H1 (cell line): ENCODE measurements around the gene CPA3. TPM values are rescaled to one million over a fixed set of nuclear protein-coding genes. Genes with fewer than 3 reads are reported as not detected.

Source experiments
- CTCF ChIA-PET: fragments of 300-600 bp; sonication (Branson Sonifier 250); formaldehyde crosslinking; loops from one replicate; lab custom pipeline; 2021; ENCODE audit not compliant: partially characterized antibody; lab: Charles Lee
- POLR2A ChIA-PET: fragments of 300-600 bp; sonication (Branson Sonifier 250); formaldehyde crosslinking; loops from one replicate; lab custom pipeline; 2021; ENCODE audit warnings: inconsistent platforms; ENCODE audit not compliant: partially characterized antibody; lab: Charles Lee
- DNase-seq, 2 experiments: peaks; one replicate each; pipeline versions ENCODE4 v3.0.0 to v3.0.0-alpha.2; 2010 to 2022; ENCODE audit warnings: low spot score in 2 of 2, low read depth in 1 of 2, mixed read lengths in 1 of 2
- FAIRE-seq: peaks from 2 replicates; lab custom pipeline; 2011; peaks lifted over from hg19 to GRCh38; lab: Jason Lieb, UNC
- H2AFZ ChIP-seq: 2 replicates; pipeline ENCODE4 v1.8.1; 2012; ENCODE audit warnings: low read length, inconsistent platforms
- H2AK5ac ChIP-seq: 2 replicates; pipeline ENCODE4 v1.6.1; 2013; ENCODE audit warnings: low read depth, low read length
- H2BK120ac ChIP-seq: replicated peaks from 2 replicates; pipeline ENCODE3; 2013; ENCODE audit warnings: low read depth, low read length, inconsistent platforms
- H2BK12ac ChIP-seq: 2 replicates; pipeline ENCODE4 v1.6.1; 2013; ENCODE audit warnings: low read depth, low read length
- H2BK15ac ChIP-seq: 2 replicates; pipeline ENCODE4 v1.6.1; 2013; ENCODE audit warnings: low read length
- H2BK20ac ChIP-seq: 2 replicates; pipeline ENCODE4 v1.6.1; 2013; ENCODE audit warnings: low read length
- H2BK5ac ChIP-seq: 2 replicates; pipeline ENCODE4 v1.6.1; 2013; ENCODE audit warnings: low read depth, low read length
- H3K14ac ChIP-seq: 2 replicates; pipeline ENCODE4 v1.6.1; 2013; ENCODE audit warnings: inconsistent platforms; ENCODE audit not compliant: insufficient read length
- H3K18ac ChIP-seq: 2 replicates; pipeline ENCODE4 v1.6.1; 2013; ENCODE audit warnings: low read length; ENCODE audit errors: extremely low read depth
- H3K23ac ChIP-seq: 2 replicates; pipeline ENCODE4 v1.6.1; 2013; ENCODE audit warnings: inconsistent platforms; ENCODE audit not compliant: insufficient read length
- H3K23me2 ChIP-seq: 2 replicates; pipeline ENCODE4 v1.6.1; 2013; ENCODE audit warnings: low read depth, low read length
- H3K27ac ChIP-seq: 2 replicates; pipeline ENCODE4 v1.6.1; 2011; ENCODE audit warnings: low read depth, low read length, inconsistent platforms
- H3K27me3 ChIP-seq, 4 experiments: replicated peaks in 1 of 4; 1 replicate in 1 of 4; 2 replicates in 3 of 4; pipeline versions ENCODE4 v1.6.1 to v1.8.1; 2011 to 2013; ENCODE audit warnings: low read length in 3 of 4, mild to moderate bottlenecking in 3 of 4, inconsistent platforms in 2 of 4, mixed read lengths in 2 of 4, moderate library complexity in 1 of 4; ENCODE audit not compliant: control insufficient read depth in 3 of 4, insufficient read depth in 3 of 4; ENCODE audit errors: extremely low read depth in 1 of 4
- H3K36me3 ChIP-seq, 4 experiments: 2 replicates each; pipeline versions ENCODE4 v1.6.1 to v1.8.1; 2011 to 2013; ENCODE audit warnings: mild to moderate bottlenecking in 4 of 4, low read length in 3 of 4, moderate library complexity in 2 of 4, control low read depth in 1 of 4, inconsistent platforms in 1 of 4; ENCODE audit not compliant: insufficient read depth in 4 of 4, control insufficient read depth in 2 of 4
- H3K4ac ChIP-seq: replicated peaks from 2 replicates; pipeline ENCODE3; 2013; ENCODE audit warnings: low read length, low read depth, mixed read lengths, inconsistent platforms; ENCODE audit not compliant: insufficient read length
- H3K4me1 ChIP-seq, 4 experiments: replicated peaks in 1 of 4; 1 replicate in 1 of 4; 2 replicates in 3 of 4; pipeline versions ENCODE4 v1.6.1 to v1.8.1; 2011 to 2013; ENCODE audit warnings: low read length in 3 of 4, inconsistent platforms in 2 of 4, mixed read lengths in 1 of 4; ENCODE audit not compliant: insufficient read depth in 4 of 4, control insufficient read depth in 3 of 4
- H3K4me2 ChIP-seq, 2 experiments: 2 replicates each; pipeline versions ENCODE4 v1.6.1 to v1.8.1; 2011 to 2013; ENCODE audit warnings: low read depth in 2 of 2, low read length in 2 of 2, control low read depth in 1 of 2, inconsistent platforms in 1 of 2, mild to moderate bottlenecking in 1 of 2; ENCODE audit not compliant: insufficient read depth in 1 of 2
- H3K4me3 ChIP-seq, 4 experiments: fragments of 200-600, 300-600 bp in 1 of 4; sonication (generic), shearing (Covaris generic), sonication (Bioruptor Twin) in 1 of 4; 2 replicates each; pipeline versions ENCODE4 v1.5.1 to v1.8.1; 2011 to 2016; ENCODE audit warnings: low read length in 4 of 4, low read depth in 3 of 4, control low read depth in 2 of 4, inconsistent platforms in 2 of 4, mild to moderate bottlenecking in 2 of 4, mixed read lengths in 1 of 4, moderate library complexity in 1 of 4; ENCODE audit not compliant: insufficient read depth in 2 of 4; ENCODE audit errors: extremely low read depth in 1 of 4
- H3K56ac ChIP-seq: replicated peaks from 2 replicates; pipeline ENCODE3; 2013; ENCODE audit warnings: low read depth, mild to moderate bottlenecking, mixed read lengths, low read length, inconsistent platforms; ENCODE audit not compliant: insufficient read length
- H3K79me1 ChIP-seq: 2 replicates; pipeline ENCODE4 v1.6.1; 2013; ENCODE audit warnings: low read depth, low read length, control low read depth
- H3K79me2 ChIP-seq, 2 experiments: 2 replicates each; pipeline versions ENCODE4 v1.6.1 to v1.8.1; 2012 to 2013; ENCODE audit warnings: low read length in 2 of 2, mild to moderate bottlenecking in 2 of 2, inconsistent platforms in 1 of 2; ENCODE audit not compliant: insufficient read depth in 2 of 2, control insufficient read depth in 1 of 2
- H3K9ac ChIP-seq, 4 experiments: replicated peaks in 1 of 4; 1 replicate in 1 of 4; 2 replicates in 3 of 4; pipeline versions ENCODE4 v1.6.1 to v1.8.1; 2011 to 2013; ENCODE audit warnings: low read depth in 3 of 4, low read length in 3 of 4, control low read depth in 2 of 4, mild to moderate bottlenecking in 2 of 4, moderate library complexity in 2 of 4, inconsistent platforms in 1 of 4; ENCODE audit errors: extremely low read depth in 1 of 4
- H3K9me3 ChIP-seq, 2 experiments: 2 replicates each; pipeline versions ENCODE4 v1.6.1 to v1.8.1; 2012 to 2013; ENCODE audit warnings: mild to moderate bottlenecking in 2 of 2, moderate library complexity in 2 of 2, control low read depth in 1 of 2, inconsistent platforms in 1 of 2, low read depth in 1 of 2, low read length in 1 of 2, mixed read lengths in 1 of 2; ENCODE audit not compliant: insufficient read depth in 2 of 2
- H4K20me1 ChIP-seq, 2 experiments: replicated peaks in 1 of 2; 2 replicates each; pipeline versions ENCODE3 to v1.8.1; 2011 to 2013; ENCODE audit warnings: inconsistent platforms in 2 of 2, low read length in 2 of 2, mild to moderate bottlenecking in 1 of 2; ENCODE audit not compliant: insufficient read depth in 2 of 2, control insufficient read depth in 1 of 2
- H4K5ac ChIP-seq: 2 replicates; pipeline ENCODE4 v1.6.1; 2013; ENCODE audit warnings: low read length, low read depth, mixed read lengths, inconsistent platforms; ENCODE audit not compliant: insufficient read length
- H4K8ac ChIP-seq: 2 replicates; pipeline ENCODE4 v1.8.0; 2013; ENCODE audit warnings: mild to moderate bottlenecking, moderate library complexity, low read length, inconsistent platforms; ENCODE audit not compliant: insufficient read depth; ENCODE audit errors: extremely low read depth
- H4K91ac ChIP-seq: replicated peaks from 2 replicates; pipeline ENCODE3; 2013; ENCODE audit warnings: low read length, mixed read lengths, inconsistent platforms; ENCODE audit not compliant: insufficient read length
- BCL11A ChIP-seq, 2 experiments: IDR thresholded peaks; one replicate each; pipeline ENCODE4 v1.6.1; 2011; ENCODE audit warnings: low read depth in 2 of 2, low read length in 2 of 2, mild to moderate bottlenecking in 2 of 2
- CREB1 ChIP-seq: IDR thresholded peaks from 2 replicates; pipeline ENCODE4 v1.6.1; 2012; ENCODE audit warnings: inconsistent platforms
- EZH2 ChIP-seq: fragments of 200-600 bp; sonication (generic); IDR thresholded peaks from 2 replicates; pipeline ENCODE4 v1.7.1; 2012; ENCODE audit warnings: low read depth, mild to moderate bottlenecking, moderate library complexity, low read length, inconsistent platforms; ENCODE audit not compliant: severe bottlenecking
- HDAC6 ChIP-seq: IDR thresholded peaks from one replicate; pipeline ENCODE4 v1.7.1; 2012; ENCODE audit warnings: low read depth, mild to moderate bottlenecking, inconsistent platforms, low read length, moderate library complexity
- KDM1A ChIP-seq: fragments of 200-600, 300-600 bp; sonication (generic); IDR thresholded peaks from 2 replicates; pipeline ENCODE4 v1.7.1; 2016; ENCODE audit warnings: mild to moderate bottlenecking, low read length, borderline replicate concordance
- MAFK ChIP-seq: IDR thresholded peaks from 2 replicates; pipeline ENCODE4 v1.6.1; 2012; ENCODE audit warnings: low read depth, mild to moderate bottlenecking, improper control_type of control experiment, low read length
- NANOG ChIP-seq: IDR thresholded peaks from 2 replicates; pipeline ENCODE4 v1.6.1; 2011; ENCODE audit warnings: low read length, low read depth, mild to moderate bottlenecking, inconsistent platforms; ENCODE audit not compliant: insufficient read depth, poor library complexity, severe bottlenecking
- RNF2 ChIP-seq: fragments of 200-900, 300-1000 bp; sonication (generic); IDR thresholded peaks from 2 replicates; pipeline ENCODE4 v1.7.1; 2016; ENCODE audit warnings: borderline replicate concordance, low read depth, mild to moderate bottlenecking, antibody characterized with exemption, low read length; ENCODE audit not compliant: poor library complexity, severe bottlenecking; ENCODE audit errors: missing control alignments
- SP4 ChIP-seq: IDR thresholded peaks from 2 replicates; pipeline ENCODE4 v1.6.1; 2012; ENCODE audit warnings: low read length, inconsistent platforms
- SUZ12 ChIP-seq: fragments of 200-600 bp; sonication (generic); IDR thresholded peaks from 2 replicates; pipeline ENCODE4 v1.6.1; 2012; ENCODE audit warnings: mild to moderate bottlenecking, inconsistent platforms, low read length, moderate library complexity, mixed read lengths
- TAF7 ChIP-seq: optimal IDR thresholded peaks from 2 replicates; pipeline ENCODE3; 2011; ENCODE audit warnings: low read depth, mild to moderate bottlenecking, inconsistent platforms, low read length, moderate library complexity, borderline replicate concordance
- WGBS, 2 experiments: shearing (Covaris generic) in 1 of 2; methylation state at CpG; one replicate each; pipeline versions ENCODE4 v1.1.6 to v1.1.7; 2013 to 2015; ENCODE audit warnings: low lambda C conversion rate in 2 of 2, mixed read lengths in 2 of 2, inconsistent platforms in 1 of 2, low coverage in 1 of 2, missing lambda C conversion rate in 1 of 2; ENCODE audit not compliant: insufficient replicate concordance in 2 of 2, insufficient coverage in 1 of 2, insufficient read length in 1 of 2; ENCODE audit errors: extremely low coverage in 1 of 2, missing lambda C conversion rate in 1 of 2; 5-methylcytosine and 5-hydroxymethylcytosine counted together
- polyA plus RNA-seq, 7 experiments: library from polyadenylated mRNA; depleted of rRNA in 3 of 7; stranded (reverse) in 5 of 7; unstranded in 2 of 7; fragments of >200 nt in 5 of 7; fragments of 200-250 nt in 2 of 7; gene quantifications; 1 replicate in 5 of 7; 2 replicates in 1 of 7; 4 replicates in 1 of 7; pipeline versions ENCODE4 v1.2.1 to v1.2.3, GENCODE V29; 2011 to 2013; ENCODE audit warnings: missing spikeins in 2 of 7, mixed read lengths in 2 of 7
- total RNA-seq: library from RNA; stranded (reverse); fragmentation: NEBNext Ultra II Directional; extraction: Animal tissue kit (Norgen Biotek cat#: 25700); gene quantifications from 2 replicates; pipeline ENCODE4 v1.2.1, GENCODE V29; 2021

The CPA3 gene
- total and polyA plus RNA-seq, 2 of the 8 experiments (the other 6 are each of a cell fraction or from before 2014, with no cell fraction given): not detected

GRCh38 chr3:148863297-148863696 is 1.8 kb upstream of the CPA3 start:
- no peaks in the 10 kb centered on the region for H3K23me2 ChIP-seq

More at GRCh38 chr3:148863297-148863696, 1.8 kb upstream of the CPA3 start:
- CTCF ChIA-PET: interaction anchor here (0.6 to 12.1 kb wide), 10 partner anchors 10 to 412 kb away, joined by 3 to 189 read pairs (median 15); no protein-coding TSS in a partner anchor
- no peak overlapping the region for H3K56ac ChIP-seq
- no peak overlapping the region for H3K4ac ChIP-seq
- H3K14ac ChIP-seq: no peak overlapping the region
- no peak overlapping the region for H2BK5ac ChIP-seq
- no peaks in the 10 kb centered on the region for H3K4me1 ChIP-seq
- no peak overlapping the region for H2AK5ac ChIP-seq
- no peaks in the 10 kb centered on the region for H3K27me3 ChIP-seq
- no peak overlapping the region for H3K4me2 ChIP-seq
- TF ChIP-seq HDAC6: no peak
- TF ChIP-seq KDM1A: no peak
- TF ChIP-seq CREB1: no peak
- TF ChIP-seq TAF7: no peak
- TF ChIP-seq SUZ12: no peak
- no peak for TF ChIP-seq SP4
- TF ChIP-seq MAFK: no peak
- no peak for TF ChIP-seq BCL11A (IDR thresholded peaks at IDR 0.05; ENCODE audit: low read depth in 2 of 2, low read length in 2 of 2)
- TF ChIP-seq EZH2: no peak
- TF ChIP-seq RNF2: no peak
- TF ChIP-seq NANOG: no peak
- TF ChIP-seq, all 59 proteins: peak for 0
- Histone ChIP-seq H3K18ac (no peak overlapping the region), H2BK120ac (no peak overlapping the region), H2BK15ac (no peak overlapping the region), H3K4me3 (no peak overlapping the region), H3K9me3 (no peaks in the 10 kb centered on the region), H3K36me3 (no peaks in the 10 kb centered on the region), H3K79me2 (no peaks in the 10 kb centered on the region), H3K9ac (no peak overlapping the region), H2BK20ac (no peak overlapping the region), H3K27ac (no peak overlapping the region), H4K5ac (no peak overlapping the region), H2BK12ac (no peak overlapping the region), H4K8ac (no peak overlapping the region), H3K79me1 (no peaks in the 10 kb centered on the region), H2AFZ (0 out of 2 replicates have a peak overlapping the region, but pooled peaks have one; percentile 65), H3K23ac (no peak overlapping the region), H4K20me1 (no peaks in the 10 kb centered on the region), H4K91ac (no peak overlapping the region)
- WGBS, 2 experiments: 79% methylated on average over 4 of the region's 4 CpGs; no CpG with 5 or more reads in 1 of the 2 experiments
- DNase-seq: no peak
- FAIRE-seq: no peak
- POLR2A ChIA-PET: no interaction called here
